ENCODE measurements around the gene PPP1R3C. TPM values are rescaled to one million over a fixed set of nuclear protein-coding genes. Genes with fewer than 3 reads are reported as not detected.

Gene PPP1R3C
- total and polyA plus RNA-seq, 9 donors, result 2.9 to 42.3 (median 16.7) TPM

GRCh38 chr10:91591797-91592174, 41.1 kb downstream of the PPP1R3C start:
- intact Hi-C loops (cut with DNase I), result no loop called here
- H3K27me3 ChIP-seq, result no peaks in the 10 kb centered on the region
- no peak overlapping the region for H3K4me3 ChIP-seq
- DNase-seq, result no peak
- H3K36me3 ChIP-seq, result no peaks in the 10 kb centered on the region
- H3K27ac ChIP-seq, result peak overlapping the region in 1 of 2 donors; percentile 84
- TF ChIP-seq, protein P1, sequence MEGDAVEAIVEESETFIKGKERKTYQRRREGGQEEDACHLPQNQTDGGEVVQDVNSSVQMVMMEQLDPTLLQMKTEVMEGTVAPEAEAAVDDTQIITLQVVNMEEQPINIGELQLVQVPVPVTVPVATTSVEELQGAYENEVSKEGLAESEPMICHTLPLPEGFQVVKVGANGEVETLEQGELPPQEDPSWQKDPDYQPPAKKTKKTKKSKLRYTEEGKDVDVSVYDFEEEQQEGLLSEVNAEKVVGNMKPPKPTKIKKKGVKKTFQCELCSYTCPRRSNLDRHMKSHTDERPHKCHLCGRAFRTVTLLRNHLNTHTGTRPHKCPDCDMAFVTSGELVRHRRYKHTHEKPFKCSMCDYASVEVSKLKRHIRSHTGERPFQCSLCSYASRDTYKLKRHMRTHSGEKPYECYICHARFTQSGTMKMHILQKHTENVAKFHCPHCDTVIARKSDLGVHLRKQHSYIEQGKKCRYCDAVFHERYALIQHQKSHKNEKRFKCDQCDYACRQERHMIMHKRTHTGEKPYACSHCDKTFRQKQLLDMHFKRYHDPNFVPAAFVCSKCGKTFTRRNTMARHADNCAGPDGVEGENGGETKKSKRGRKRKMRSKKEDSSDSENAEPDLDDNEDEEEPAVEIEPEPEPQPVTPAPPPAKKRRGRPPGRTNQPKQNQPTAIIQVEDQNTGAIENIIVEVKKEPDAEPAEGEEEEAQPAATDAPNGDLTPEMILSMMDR (IDR thresholded peaks at IDR 0.05), result no peak
- no peak for TF ChIP-seq EP300 (IDR thresholded peaks at IDR 0.05)
- TF ChIP-seq POLR2A (IDR thresholded peaks at IDR 0.05), result no peak
- no peaks in the 10 kb centered on the region for H3K9me3 ChIP-seq
- 8 to 18% (median 9%) methylated on average over 7 of the region's 7 CpGs for WGBS, 3 donors
- peaks cover 31% of the 10 kb centered on the region for H3K4me1 ChIP-seq (ENCODE audit: insufficient read depth)

- no peaks in the 10 kb centered on the region for H3K36me3 ChIP-seq
- H3K27ac ChIP-seq, result peak overlapping the region; percentile 35 to 84
- H3K27me3 ChIP-seq, result no peaks in the 10 kb centered on the region
- intact Hi-C loops (cut with DNase I), result no loop called here
- no peak overlapping the region for H3K4me3 ChIP-seq
- peak; percentile 54 to 71 (median 58) for DNase-seq
- no peak for TF ChIP-seq POLR2A (IDR thresholded peaks at IDR 0.05)
- TF ChIP-seq EP300 (IDR thresholded peaks at IDR 0.05), result no peak
- TF ChIP-seq, protein P1 (IDR thresholded peaks at IDR 0.05), result no peak
- H3K4me1 ChIP-seq (ENCODE audit: insufficient read depth), result peaks cover 30% of the 10 kb centered on the region
- H3K9me3 ChIP-seq, result no peaks in the 10 kb centered on the region
- 5 to 13% (median 9%) methylated on average over 10 of the region's 10 CpGs for WGBS, 3 donors
Observed at GRCh38 chr10:91590904-91591796, 41.7 kb downstream of the PPP1R3C start.

- Histone ChIP-seq H3K4me1 (ENCODE audit: insufficient read depth) (peaks cover 30% of the 10 kb centered on the region), H3K36me3 (no peaks in the 10 kb centered on the region), H3K4me3 (no peak overlapping the region), H3K9me3 (no peaks in the 10 kb centered on the region), H3K27me3 (no peaks in the 10 kb centered on the region), H3K27ac (peak overlapping the region; percentile 35 to 84)
- intact Hi-C loops (cut with DNase I), result no loop called here
- DNase-seq, result peak; percentile 70 to 87 (median 79)
- TF ChIP-seq EP300 (IDR thresholded peaks at IDR 0.05) (no peak), POLR2A (IDR thresholded peaks at IDR 0.05) (no peak)
- TF ChIP-seq, protein P1 (IDR thresholded peaks at IDR 0.05), result no peak
- WGBS, 3 donors, result 3 to 9% (median 5%) methylated on average over 7 of the region's 7 CpGs
Observed at GRCh38 chr10:91590142-91590903, 42.5 kb downstream of the PPP1R3C start.

- TF ChIP-seq POLR2A (IDR thresholded peaks at IDR 0.05) (no peak), EP300 (IDR thresholded peaks at IDR 0.05) (no peak)
- TF ChIP-seq, protein P1 (IDR thresholded peaks at IDR 0.05), result no peak
- Histone ChIP-seq H3K9me3 (no peaks in the 10 kb centered on the region), H3K27me3 (no peaks in the 10 kb centered on the region), H3K4me1 (ENCODE audit: insufficient read depth) (peaks cover 30% of the 10 kb centered on the region), H3K27ac (peak overlapping the region in 1 of 2 donors; percentile 84), H3K4me3 (no peak overlapping the region), H3K36me3 (no peaks in the 10 kb centered on the region)
- no peak for DNase-seq
- 78 to 82% (median 81%) methylated on average over 3 of the region's 3 CpGs for WGBS, 3 donors
- intact Hi-C loops (cut with DNase I), result no loop called here
Observed at GRCh38 chr10:91589658-91590035, 43.2 kb downstream of the PPP1R3C start.
